ENCODE measurements around the gene CDH13. TPM values are rescaled to one million over a fixed set of nuclear protein-coding genes. Genes with fewer than 3 reads are reported as not detected.

CDH13 gene
- total and polyA plus RNA-seq, 10 of the 15 experiments (the other 5 are each of a cell fraction or from before 2014, with no cell fraction given), result under 0.01 to 0.05 TPM; not detected in 8

- DNase-seq (ENCODE audit: low read depth, low spot score) (no peak), ATAC-seq (no peak), FAIRE-seq (no peak)
- CTCF ChIA-PET, result interaction anchor here (1.4 kb wide), 1 partner anchor 8 kb away, joined by 3 read pairs; no protein-coding TSS in a partner anchor
- Histone ChIP-seq H2AFZ (ENCODE audit: control insufficient read depth, low read depth, low read length) (no peak overlapping the region), H3K27ac (ENCODE audit: control insufficient read depth, insufficient read depth) (no peak overlapping the region), H3K9me3 (replicated peaks; ENCODE audit: control insufficient read depth, insufficient read depth, low read length) (no peaks in the 10 kb centered on the region), H3K4me2 (ENCODE audit: control insufficient read depth, insufficient read depth) (no peak overlapping the region), H3K79me2 (ENCODE audit: control insufficient read depth, insufficient read depth, low read length) (no peaks in the 10 kb centered on the region), H3K9ac (ENCODE audit: control insufficient read depth, insufficient read depth, low read length) (no peak overlapping the region), H3K36me3 (ENCODE audit: control insufficient read depth in 2 of 2, insufficient read depth in 2 of 2, low read length in 1 of 2) (no peaks in the 10 kb centered on the region), H3K27me3 (replicated peaks in 1 of 2; ENCODE audit: control insufficient read depth in 2 of 2, insufficient read depth in 2 of 2, low read length in 1 of 2) (no peaks in the 10 kb centered on the region), H4K20me1 (ENCODE audit: control insufficient read depth, insufficient read depth) (no peaks in the 10 kb centered on the region), H3K4me1 (ENCODE audit: control insufficient read depth, insufficient read depth, low read length) (no peaks in the 10 kb centered on the region), H3K4me3 (no peak overlapping the region)
- no TSS peak for BruUV-seq (replicated peaks)
- in situ Hi-C loops (cut with MboI) (no loop called here), intact Hi-C loops (cut with micrococcal nuclease; ENCODE audit: unreplicated experiment) (no loop called here)
- no peak for TF ChIP-seq ZBED1 (IDR thresholded peaks at IDR 0.05; ENCODE audit: borderline replicate concordance)
- no peak for TF ChIP-seq CTCF (IDR thresholded peaks at IDR 0.05 in 2 of 3, conservative IDR thresholded peaks at IDR 0.05 in 1 of 3; ENCODE audit: control insufficient read depth in 2 of 3, extremely low read depth in 1 of 3, insufficient read depth in 1 of 3, low read depth in 3 of 3, low read length in 3 of 3)
- no peak for TF ChIP-seq BRCA1 (IDR thresholded peaks at IDR 0.05; ENCODE audit: low read depth, low read length)
- POLR2A ChIA-PET, result no interaction called here
- RAD21 ChIA-PET (ENCODE audit: unreplicated experiment), result no interaction called here
- SMC1A ChIA-PET (ENCODE audit: uncharacterized antibody, unreplicated experiment), result interaction anchor here (0.7 kb wide), 1 partner anchor 52 kb away, joined by 3 read pairs; no protein-coding TSS in a partner anchor
- WGBS (ENCODE audit: insufficient coverage, insufficient replicate concordance, low lambda C conversion rate, missing lambda C conversion rate), result 30% methylated on average over 7 of the region's 7 CpGs
Measured at GRCh38 chr16:83160287-83161020, 533.7 kb downstream of the CDH13 start.

GRCh38 chr16:83162791-83163190, 536.0 kb downstream of the CDH13 start:
- Histone ChIP-seq H2AFZ (ENCODE audit: control insufficient read depth, low read depth, low read length) (no peak overlapping the region), H3K27me3 (replicated peaks in 1 of 2; ENCODE audit: control insufficient read depth in 2 of 2, insufficient read depth in 2 of 2, low read length in 1 of 2) (no peaks in the 10 kb centered on the region), H3K36me3 (ENCODE audit: control insufficient read depth in 2 of 2, insufficient read depth in 2 of 2, low read length in 1 of 2) (no peaks in the 10 kb centered on the region), H3K9me3 (replicated peaks; ENCODE audit: control insufficient read depth, insufficient read depth, low read length) (no peaks in the 10 kb centered on the region), H3K4me3 (no peak overlapping the region), H3K79me2 (ENCODE audit: control insufficient read depth, insufficient read depth, low read length) (no peaks in the 10 kb centered on the region), H4K20me1 (ENCODE audit: control insufficient read depth, insufficient read depth) (no peaks in the 10 kb centered on the region), H3K9ac (ENCODE audit: control insufficient read depth, insufficient read depth, low read length) (no peak overlapping the region), H3K4me1 (ENCODE audit: control insufficient read depth, insufficient read depth, low read length) (no peaks in the 10 kb centered on the region), H3K27ac (ENCODE audit: control insufficient read depth, insufficient read depth) (no peak overlapping the region), H3K4me2 (ENCODE audit: control insufficient read depth, insufficient read depth) (no peak overlapping the region)
- ChIA-PET RAD21 (ENCODE audit: unreplicated experiment) (no interaction called here), POLR2A (no interaction called here), SMC1A (ENCODE audit: uncharacterized antibody, unreplicated experiment) (no interaction called here), CTCF (no interaction called here)
- no peak for ATAC-seq
- BruUV-seq (replicated peaks), result no TSS peak
- TF ChIP-seq EZH2 (IDR thresholded peaks at IDR 0.05; ENCODE audit: borderline replicate concordance, control insufficient read depth, low read depth, low read length), result no peak
- TF ChIP-seq KDM1A (IDR thresholded peaks at IDR 0.05; ENCODE audit: borderline replicate concordance), result no peak
- no peak for TF ChIP-seq ETV6 (conservative IDR thresholded peaks at IDR 0.05 in 1 of 2, IDR thresholded peaks at IDR 0.05 in 1 of 2; ENCODE audit: borderline replicate concordance in 1 of 2, low read depth in 1 of 2)
- WGBS (ENCODE audit: insufficient coverage, insufficient replicate concordance, low lambda C conversion rate, missing lambda C conversion rate), result 0% methylated on average over 2 of the region's 2 CpGs
- intact Hi-C loops (cut with micrococcal nuclease; ENCODE audit: unreplicated experiment) (no loop called here), in situ Hi-C loops (cut with MboI) (no loop called here)
- DNase-seq (ENCODE audit: low read depth, low spot score), result no peak
- no peak for FAIRE-seq
